Hepatocyte (in vitro differentiated cells): Measurements from ENCODE around the gene SH3BP4. TPM values are rescaled to one million over a fixed set of nuclear protein-coding genes. Genes with fewer than 3 reads are reported as not detected.

ENCODE experiments used
- DNase-seq: peaks from one replicate; pipeline ENCODE4 v3.0.0-alpha.2; 2016; ENCODE audit warnings: low spot score
- H2AFZ ChIP-seq: fragments of 200-600 bp; sonication (generic); 2 replicates; pipeline ENCODE4 v1.6.0; 2016; ENCODE audit warnings: antibody characterized with exemption, mild to moderate bottlenecking
- H3K27ac ChIP-seq: fragments of 200-600 bp; sonication (generic); 2 replicates; pipeline ENCODE4 v1.5.1; 2016; ENCODE audit warnings: mild to moderate bottlenecking
- H3K27me3 ChIP-seq: fragments of 200-600 bp; sonication (generic); 2 replicates; pipeline ENCODE4 v1.6.1; 2016
- H3K36me3 ChIP-seq: fragments of 200-600 bp; sonication (generic); replicated peaks from 2 replicates; pipeline ENCODE4 v1.5.1; 2016; ENCODE audit warnings: low read depth; ENCODE audit not compliant: insufficient read depth
- H3K4me1 ChIP-seq: fragments of 200-600 bp; sonication (generic); 2 replicates; pipeline ENCODE4 v1.5.1; 2016; ENCODE audit warnings: mild to moderate bottlenecking, moderate library complexity; ENCODE audit not compliant: insufficient read depth
- H3K4me2 ChIP-seq: fragments of 200-600 bp; sonication (generic); 2 replicates; pipeline ENCODE4 v1.6.0; 2016
- H3K4me3 ChIP-seq: fragments of 200-600 bp; sonication (generic); 2 replicates; pipeline ENCODE4 v1.5.1; 2016; ENCODE audit warnings: mild to moderate bottlenecking
- H3K79me2 ChIP-seq: fragments of 200-600 bp; sonication (generic); 2 replicates; pipeline ENCODE4 v1.6.0; 2017; ENCODE audit warnings: mild to moderate bottlenecking
- H3K9me2 ChIP-seq: fragments of 200-600 bp; sonication (generic); replicated peaks from 2 replicates; pipeline ENCODE4 v1.6.0; 2017; ENCODE audit warnings: mild to moderate bottlenecking; ENCODE audit not compliant: insufficient read depth
- H3K9me3 ChIP-seq: fragments of 200-600 bp; sonication (generic); 2 replicates; pipeline ENCODE4 v1.5.1; 2016; ENCODE audit warnings: low read depth, mild to moderate bottlenecking
- H4K20me1 ChIP-seq: fragments of 200-600 bp; sonication (generic); 2 replicates; pipeline ENCODE4 v1.6.0; 2016; ENCODE audit warnings: mild to moderate bottlenecking; ENCODE audit not compliant: insufficient read depth, poor library complexity, severe bottlenecking
- CTCF ChIP-seq: fragments of 200-600 bp; sonication (generic); IDR thresholded peaks from 2 replicates; pipeline ENCODE4 v1.5.1; 2016; ENCODE audit warnings: antibody characterized with exemption, mild to moderate bottlenecking; ENCODE audit not compliant: poor library complexity
- EZH2 ChIP-seq: fragments of 200-600 bp; sonication (generic); IDR thresholded peaks from 2 replicates; pipeline ENCODE4 v1.6.1; 2016; ENCODE audit warnings: antibody characterized with exemption, mild to moderate bottlenecking, borderline replicate concordance
- EZH2phosphoT487 ChIP-seq: fragments of 200-600 bp; sonication (generic); IDR thresholded peaks from one replicate; pipeline ENCODE4 v1.6.1; 2018; ENCODE audit warnings: antibody characterized with exemption, mild to moderate bottlenecking, low read depth, moderate library complexity; ENCODE audit not compliant: unreplicated experiment, severe bottlenecking
- WGBS: methylation state at CpG from one replicate; pipeline ENCODE4 v1.1.6; 2016; ENCODE audit warnings: low lambda C conversion rate; ENCODE audit errors: missing lambda C conversion rate; 5-methylcytosine and 5-hydroxymethylcytosine counted together
- polyA plus RNA-seq: library from polyadenylated mRNA; unstranded; fragments of >200 nt; fragmentation: Nextera tagmentation; extraction: Ambion mirVana; gene quantifications from 2 replicates; pipeline ENCODE4 v1.2.1, GENCODE V29; 2016
- total RNA-seq: library from RNA; depleted of rRNA; stranded (reverse); fragments of >200 nt; gene quantifications from 2 replicates; pipeline ENCODE4 v1.2.3, GENCODE V29; 2014

Gene SH3BP4
- total and polyA plus RNA-seq, 2 experiments from 2014 or later = 23.3 to 32.0 TPM

GRCh38 chr2:234952270-234953115, 676 bp downstream of the SH3BP4 start:
- Histone ChIP-seq H3K4me3 (peak overlapping the region; percentile 98), H2AFZ (peak overlapping the region; percentile 56), H3K4me2 (peak overlapping the region; percentile 77), H3K4me1 (peaks cover 38% of the 10 kb centered on the region), H3K27ac (peak overlapping the region; percentile 75), H3K79me2 (peaks cover 53% of the 10 kb centered on the region), H3K27me3 (no peaks in the 10 kb centered on the region), H3K36me3 (no peaks in the 10 kb centered on the region), H3K9me2 (no peaks in the 10 kb centered on the region), H4K20me1 (peaks cover 3% of the 10 kb centered on the region), H3K9me3 (no peaks in the 10 kb centered on the region)
- peak; percentile 59 for DNase-seq
- WGBS = 2% methylated on average over 72 of the region's 102 CpGs
- TF ChIP-seq EZH2 (no peak), CTCF (no peak), EZH2phosphoT487 (no peak)

GRCh38 chr2:234953116-234954031, 1.6 kb downstream of the SH3BP4 start:
- peak overlapping the region; percentile 56 for H2AFZ ChIP-seq
- no peaks in the 10 kb centered on the region for H3K9me3 ChIP-seq
- H3K27ac ChIP-seq = peak overlapping the region; percentile 75
- peaks cover 62% of the 10 kb centered on the region for H3K79me2 ChIP-seq
- DNase-seq = peak; percentile 34
- peak overlapping the region; percentile 98 for H3K4me3 ChIP-seq
- WGBS = 13% methylated on average over 20 of the region's 20 CpGs
- H3K9me2 ChIP-seq = no peaks in the 10 kb centered on the region
- H3K4me2 ChIP-seq = peak overlapping the region; percentile 77
- H3K4me1 ChIP-seq = peaks cover 44% of the 10 kb centered on the region
- TF ChIP-seq CTCF = no peak
- no peak for TF ChIP-seq EZH2phosphoT487
- no peak for TF ChIP-seq EZH2
- no peaks in the 10 kb centered on the region for H3K36me3 ChIP-seq
- H3K27me3 ChIP-seq = no peaks in the 10 kb centered on the region
- H4K20me1 ChIP-seq = peaks cover 11% of the 10 kb centered on the region

GRCh38 chr2:234954551-234954992, 2.8 kb downstream of the SH3BP4 start:
- Histone ChIP-seq H3K4me1 (peaks cover 44% of the 10 kb centered on the region), H4K20me1 (peaks cover 11% of the 10 kb centered on the region), H3K9me3 (no peaks in the 10 kb centered on the region), H3K27me3 (no peaks in the 10 kb centered on the region), H3K4me2 (peak overlapping the region; percentile 77), H3K79me2 (peaks cover 74% of the 10 kb centered on the region), H3K4me3 (no peak overlapping the region), H3K36me3 (no peaks in the 10 kb centered on the region), H3K27ac (peak overlapping the region; percentile 32), H3K9me2 (no peaks in the 10 kb centered on the region), H2AFZ (no peak overlapping the region)
- no peak for DNase-seq
- no peak for TF ChIP-seq EZH2
- TF ChIP-seq EZH2phosphoT487 = no peak
- TF ChIP-seq CTCF = no peak
- 52% methylated on average over 8 of the region's 8 CpGs for WGBS
